Skeletal muscle tissue (tissue), 4 donors: ENCODE results near the gene CCBE1. TPM values are rescaled to one million over a fixed set of nuclear protein-coding genes. Genes with fewer than 3 reads are reported as not detected.

ENCODE experiments used
- H3K27ac ChIP-seq: one replicate; pipeline ENCODE4 v1.7.0; 2013; ENCODE audit warnings: mild to moderate bottlenecking, low read depth, low read length, inconsistent platforms
- H3K27me3 ChIP-seq, 3 donors: one replicate each; pipeline ENCODE4 v1.7.0; 2013; ENCODE audit warnings: low read length in 3 of 3; ENCODE audit not compliant: control insufficient read depth in 3 of 3, insufficient read depth in 3 of 3
- H3K36me3 ChIP-seq, 3 donors: one replicate each; pipeline ENCODE4 v1.7.0; 2013; ENCODE audit warnings: low read length in 3 of 3; ENCODE audit not compliant: control insufficient read depth in 3 of 3, insufficient read depth in 3 of 3
- H3K4me1 ChIP-seq, 3 donors: one replicate each; pipeline ENCODE4 v1.7.0; 2013; ENCODE audit warnings: low read length in 3 of 3, mild to moderate bottlenecking in 3 of 3; ENCODE audit not compliant: control insufficient read depth in 3 of 3, insufficient read depth in 3 of 3
- H3K4me3 ChIP-seq, 3 donors: one replicate each; pipeline ENCODE4 v1.7.0; 2013; ENCODE audit warnings: low read length in 3 of 3
- H3K9ac ChIP-seq, 3 donors: one replicate each; pipeline ENCODE4 v1.7.0; 2013; ENCODE audit warnings: low read length in 3 of 3, mild to moderate bottlenecking in 3 of 3, moderate library complexity in 2 of 3, low read depth in 1 of 3
- H3K9me3 ChIP-seq, 3 donors: one replicate each; pipeline ENCODE4 v1.7.0; 2013; ENCODE audit warnings: low read length in 3 of 3; ENCODE audit not compliant: control insufficient read depth in 3 of 3
- total RNA-seq: library from RNA; depleted of rRNA; stranded (reverse); fragments of >200 nt; gene quantifications from one replicate; pipeline ENCODE4 v1.2.3, GENCODE V29; 2014
- donor health status: Osteomylitis.

CCBE1 gene
- total RNA-seq, 1 donor from 2014 or later, result 2.6 TPM

DNA sequence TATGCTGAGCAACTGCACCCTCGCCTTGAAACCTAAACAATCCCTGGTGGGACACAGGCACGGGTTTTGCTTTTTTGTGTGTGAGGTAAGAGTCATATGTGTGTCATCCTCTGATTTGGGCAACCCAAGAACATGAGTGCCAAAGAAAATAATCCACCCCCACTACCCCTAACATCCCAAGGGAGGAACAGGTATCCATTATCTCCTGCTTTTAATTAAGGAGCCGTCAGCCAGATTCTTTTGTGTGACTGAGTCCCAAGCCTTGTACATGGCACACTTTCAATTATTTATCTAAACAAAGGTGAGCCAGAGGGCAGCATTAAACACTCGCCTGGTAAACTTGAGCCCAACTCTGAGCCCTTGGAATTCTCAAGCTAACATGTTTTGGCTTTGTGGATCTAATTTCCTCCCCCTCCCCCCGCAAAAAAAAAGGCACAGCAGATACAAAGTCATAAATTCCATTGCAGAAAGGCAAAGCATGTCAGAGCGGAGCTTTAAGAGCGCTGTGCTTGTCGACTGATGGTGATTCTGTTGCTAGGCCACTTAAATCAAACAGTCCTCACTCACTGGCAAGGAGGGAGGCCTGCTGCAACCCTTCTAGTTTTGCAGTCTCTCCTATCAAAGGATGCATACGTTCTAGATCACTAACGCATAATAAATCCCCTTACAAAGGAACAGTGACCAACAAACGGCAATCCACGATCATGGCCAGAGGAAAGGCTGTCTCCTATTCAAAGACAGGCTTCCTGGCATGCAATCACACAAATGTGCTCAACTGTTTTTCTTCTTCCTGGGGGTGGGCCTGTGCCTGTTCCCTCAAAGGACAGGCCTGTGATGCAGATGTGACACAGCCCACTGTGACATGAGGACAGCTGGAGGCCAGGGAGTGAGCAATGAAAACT, 194.7 kb downstream of the CCBE1 start:
- H3K9ac ChIP-seq, result no peak overlapping the region
- no peaks in the 10 kb centered on the region for H3K9me3 ChIP-seq

DNA sequence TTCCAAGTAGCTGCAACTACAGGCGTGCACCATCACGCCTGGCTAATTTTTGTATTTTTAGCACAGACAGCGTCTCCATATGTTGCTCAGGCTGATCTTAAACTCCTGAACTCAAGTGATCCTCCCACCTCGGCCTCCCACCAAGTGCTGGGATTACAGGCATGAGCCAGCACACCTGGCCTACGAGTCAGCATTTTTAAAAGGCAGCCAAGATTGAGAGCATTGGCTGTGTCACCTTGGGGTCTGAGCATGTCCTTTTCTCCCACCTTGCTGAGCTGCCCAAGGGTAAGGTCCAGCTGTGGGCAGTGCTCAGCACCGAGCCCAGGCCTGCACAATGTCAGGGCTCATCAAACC, 195.3 kb downstream of the CCBE1 start:
- H3K36me3 ChIP-seq, result no peaks in the 10 kb centered on the region
- peak overlapping the region; percentile 8 for H3K27ac ChIP-seq
- peaks cover 6 to 15% (median 14%) of the 10 kb centered on the region in 3 donors for H3K4me1 ChIP-seq
- no peaks in the 10 kb centered on the region for H3K27me3 ChIP-seq
- no peak overlapping the region for H3K9ac ChIP-seq
- H3K4me3 ChIP-seq, result no peak overlapping the region
- no peaks in the 10 kb centered on the region for H3K9me3 ChIP-seq

More for the DNA sequence above, 194.7 kb downstream of the CCBE1 start:
- Histone ChIP-seq H3K4me3 (no peak overlapping the region), H3K27ac (peak overlapping the region; percentile 8), H3K4me1 (peaks cover 6 to 15% (median 14%) of the 10 kb centered on the region in 3 donors), H3K36me3 (no peaks in the 10 kb centered on the region), H3K27me3 (peaks cover 0 to 3% (median 0%) of the 10 kb centered on the region in 3 donors)

DNA sequence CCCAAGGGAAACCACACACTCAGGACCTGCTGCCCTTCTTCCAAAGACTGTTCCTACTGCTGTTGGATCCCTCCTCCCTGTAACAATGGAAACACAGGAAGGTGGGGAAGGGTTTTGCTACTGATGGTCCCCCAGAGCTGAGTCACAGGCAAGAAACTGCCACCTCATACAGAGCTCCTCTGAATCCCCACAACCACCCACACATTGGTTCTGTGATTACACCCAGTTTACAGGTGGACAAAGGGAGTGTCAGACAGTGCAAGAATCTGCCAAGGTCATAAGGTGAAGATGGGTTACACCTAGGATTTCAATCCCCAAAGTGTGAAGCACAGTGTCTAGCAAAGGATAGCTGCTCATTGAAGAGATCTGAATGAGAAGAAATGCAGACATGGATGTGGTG, 196.5 kb downstream of the CCBE1 start:
- Histone ChIP-seq H3K4me1 (peaks cover 6 to 15% (median 14%) of the 10 kb centered on the region in 3 donors), H3K36me3 (no peaks in the 10 kb centered on the region), H3K9ac (no peak overlapping the region), H3K4me3 (no peak overlapping the region), H3K9me3 (no peaks in the 10 kb centered on the region), H3K27ac (no peak overlapping the region), H3K27me3 (no peaks in the 10 kb centered on the region)

DNA sequence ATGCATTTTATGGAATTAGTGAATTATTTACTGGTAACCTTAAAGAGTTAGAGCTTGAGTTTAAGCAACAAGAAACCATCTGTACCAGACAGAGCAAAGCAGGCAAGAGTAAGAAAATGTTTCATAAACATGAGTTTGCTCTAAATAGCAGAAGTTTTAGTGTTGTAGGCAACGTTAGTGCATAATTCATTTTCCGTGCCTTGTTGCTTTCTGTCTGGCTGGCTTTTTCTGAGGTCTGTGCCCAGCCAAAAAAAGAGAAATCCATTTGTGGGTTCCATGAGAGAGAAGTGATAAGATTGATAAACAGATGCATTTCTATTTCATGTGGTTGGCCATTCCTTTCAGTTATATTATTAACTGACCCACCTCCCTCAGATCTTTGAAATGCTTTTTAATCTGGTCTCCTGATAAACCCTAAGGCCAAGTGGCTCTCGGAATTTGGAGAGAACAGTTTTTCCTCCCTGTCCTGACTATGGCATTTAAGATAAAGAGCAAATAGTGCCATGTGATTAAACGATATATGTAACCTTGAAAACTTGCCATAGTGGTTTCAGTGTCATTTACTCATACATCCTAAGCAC, 198.6 kb downstream of the CCBE1 start:
- Histone ChIP-seq H3K9ac (no peak overlapping the region), H3K4me3 (no peak overlapping the region), H3K27me3 (no peaks in the 10 kb centered on the region), H3K4me1 (peaks cover 6 to 15% (median 14%) of the 10 kb centered on the region in 3 donors), H3K27ac (no peak overlapping the region), H3K36me3 (no peaks in the 10 kb centered on the region), H3K9me3 (no peaks in the 10 kb centered on the region)

DNA sequence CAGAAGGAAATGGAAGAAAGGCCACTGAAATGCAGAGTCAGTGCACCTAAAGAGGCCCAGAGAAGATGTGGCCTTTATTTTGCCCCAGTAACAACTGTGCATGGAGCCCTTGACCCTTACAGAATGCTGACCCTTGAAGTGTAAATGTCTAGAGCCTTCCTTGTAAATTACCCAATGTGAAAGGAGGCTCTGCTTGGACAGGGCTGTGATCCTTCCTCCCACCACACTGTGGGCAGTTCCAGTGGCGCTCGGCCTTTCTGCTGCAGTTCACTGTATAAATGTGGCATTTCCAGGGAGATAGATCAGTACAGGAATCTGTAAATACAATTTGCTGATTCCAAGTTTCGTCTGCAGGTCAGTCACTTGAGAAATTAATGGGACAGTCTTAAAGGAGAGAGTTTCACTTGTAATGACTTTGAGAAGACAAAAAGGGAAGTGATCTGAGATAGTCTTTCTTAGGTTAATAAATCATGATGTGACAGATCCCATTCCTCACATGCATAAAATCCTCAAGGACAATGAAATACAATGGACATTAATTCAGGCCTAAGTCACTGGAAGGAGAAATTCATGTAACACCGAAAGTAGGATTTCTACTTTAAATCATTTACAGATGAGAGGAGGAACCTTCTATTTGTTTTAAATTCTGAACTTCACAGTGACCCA, 204.3 kb downstream of the CCBE1 start:
- H3K9me3 ChIP-seq, result no peaks in the 10 kb centered on the region
- no peak overlapping the region for H3K4me3 ChIP-seq
- no peaks in the 10 kb centered on the region for H3K27me3 ChIP-seq
- H3K9ac ChIP-seq, result no peak overlapping the region
- H3K27ac ChIP-seq, result no peak overlapping the region
- H3K36me3 ChIP-seq, result no peaks in the 10 kb centered on the region
- H3K4me1 ChIP-seq, result no peaks in the 10 kb centered on the region

DNA sequence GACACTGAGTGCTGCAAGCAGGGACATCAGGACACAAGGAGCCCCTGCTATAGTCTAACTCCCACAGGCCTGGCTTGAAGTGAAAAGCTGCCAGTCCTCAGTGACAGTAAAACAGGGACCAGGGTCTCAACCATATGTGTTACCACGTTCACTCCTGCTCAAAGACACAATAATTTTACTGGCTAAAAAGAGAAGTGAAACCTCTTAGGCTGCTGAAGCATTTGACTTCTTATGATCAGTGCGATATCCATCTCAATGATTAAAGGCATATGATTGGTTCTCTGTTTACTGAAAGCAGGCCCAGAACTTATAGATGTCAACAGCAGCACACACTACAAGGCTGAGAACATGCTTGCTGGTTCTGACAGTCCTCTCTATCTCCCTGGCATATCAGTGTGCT, 208.3 kb downstream of the CCBE1 start:
- H3K27ac ChIP-seq, result no peak overlapping the region
- no peaks in the 10 kb centered on the region for H3K27me3 ChIP-seq
- H3K36me3 ChIP-seq, result no peaks in the 10 kb centered on the region
- H3K4me1 ChIP-seq, result no peaks in the 10 kb centered on the region
- no peaks in the 10 kb centered on the region for H3K9me3 ChIP-seq
- no peak overlapping the region for H3K4me3 ChIP-seq
- H3K9ac ChIP-seq, result no peak overlapping the region

DNA sequence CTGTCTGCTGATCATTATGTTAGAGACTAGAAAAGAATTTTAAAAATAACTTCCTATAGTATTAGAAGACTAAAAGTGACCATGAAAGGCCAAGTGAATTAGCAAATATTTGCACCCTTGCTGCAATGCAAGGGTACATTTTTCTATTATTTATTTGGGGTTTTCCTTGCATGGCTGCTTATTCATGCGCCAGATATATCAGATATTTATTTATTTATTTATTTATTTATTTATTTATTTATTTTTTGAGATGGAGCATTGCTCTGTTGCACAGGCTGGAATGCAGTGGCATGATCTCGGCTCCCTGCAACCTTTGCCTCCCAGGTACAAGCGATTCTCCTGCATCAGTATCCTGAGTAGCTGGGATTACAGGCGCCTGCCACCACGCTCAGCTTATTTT, 211.8 kb downstream of the CCBE1 start:
- H3K27ac ChIP-seq, result no peak overlapping the region
- H3K4me1 ChIP-seq, result no peaks in the 10 kb centered on the region
- H3K27me3 ChIP-seq, result no peaks in the 10 kb centered on the region
- no peak overlapping the region for H3K4me3 ChIP-seq
- H3K36me3 ChIP-seq, result no peaks in the 10 kb centered on the region
- H3K9ac ChIP-seq, result no peak overlapping the region
- no peaks in the 10 kb centered on the region for H3K9me3 ChIP-seq

DNA sequence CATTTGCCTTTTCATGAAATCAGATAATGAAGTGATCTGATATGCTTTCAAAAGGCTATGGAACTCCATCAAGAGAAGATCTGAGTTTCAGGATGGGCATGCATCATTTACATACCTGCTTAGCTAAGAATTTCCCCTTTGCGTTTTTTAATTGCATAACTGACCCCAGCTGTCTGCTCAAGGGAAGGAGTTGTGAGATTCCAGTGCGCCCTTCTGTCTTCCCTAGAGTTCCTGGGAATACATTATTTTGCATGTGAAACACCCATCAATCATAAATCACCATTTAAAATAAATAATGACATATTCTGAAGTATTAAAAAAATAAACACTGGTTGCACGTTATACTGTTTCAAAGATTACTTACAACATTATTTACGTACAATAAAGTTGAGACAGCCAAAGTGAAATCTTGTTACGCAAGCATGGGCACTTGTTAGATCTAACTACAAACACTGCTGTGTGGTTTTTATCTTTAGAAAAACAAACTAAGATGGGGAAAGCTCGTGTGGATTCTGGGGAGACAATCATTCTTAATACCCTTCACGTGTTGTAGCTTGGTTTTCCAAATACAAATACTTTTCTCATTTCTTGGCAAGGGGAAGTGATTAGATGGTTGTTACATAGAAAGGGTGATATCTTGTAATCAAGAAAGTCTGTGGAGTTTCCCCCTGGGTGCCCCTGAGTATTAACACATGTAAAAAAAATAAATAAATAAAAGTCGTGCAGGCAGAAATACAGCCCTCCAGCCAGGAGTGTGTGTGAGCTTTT, 212.5 kb downstream of the CCBE1 start:
- H3K9ac ChIP-seq, result no peak overlapping the region
- no peaks in the 10 kb centered on the region for H3K9me3 ChIP-seq
- no peak overlapping the region for H3K27ac ChIP-seq
- no peaks in the 10 kb centered on the region for H3K27me3 ChIP-seq
- H3K36me3 ChIP-seq, result no peaks in the 10 kb centered on the region
- H3K4me1 ChIP-seq, result no peaks in the 10 kb centered on the region
- no peak overlapping the region for H3K4me3 ChIP-seq

DNA sequence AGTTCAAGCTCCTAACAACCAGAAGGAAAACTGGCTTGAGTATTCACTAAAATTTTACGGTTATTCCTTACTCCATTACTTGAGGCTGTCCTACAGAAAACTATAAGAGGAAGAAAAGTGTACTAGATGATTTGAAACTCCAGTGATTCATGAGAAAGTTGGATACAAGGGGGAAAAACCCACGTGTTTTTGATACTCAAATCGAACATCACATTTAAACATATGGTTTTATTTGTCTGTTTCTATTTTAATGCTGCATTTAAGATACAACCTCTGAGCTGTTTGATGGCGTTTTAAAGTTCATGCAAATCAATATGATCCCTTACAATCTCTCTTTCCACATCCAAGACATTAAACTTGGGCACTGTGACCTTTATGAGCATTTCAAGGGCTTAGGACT, 213.1 kb downstream of the CCBE1 start:
- Histone ChIP-seq H3K4me3 (no peak overlapping the region), H3K36me3 (no peaks in the 10 kb centered on the region), H3K27me3 (no peaks in the 10 kb centered on the region), H3K9ac (no peak overlapping the region), H3K27ac (no peak overlapping the region), H3K4me1 (no peaks in the 10 kb centered on the region), H3K9me3 (no peaks in the 10 kb centered on the region)
